ENCODE results near the gene NOC4L. TPM values are rescaled to one million over a fixed set of nuclear protein-coding genes. Genes with fewer than 3 reads are reported as not detected.

Gene NOC4L
- total and polyA plus RNA-seq, 12 donors, result 7.4 to 22.2 (median 9.5) TPM

DNA sequence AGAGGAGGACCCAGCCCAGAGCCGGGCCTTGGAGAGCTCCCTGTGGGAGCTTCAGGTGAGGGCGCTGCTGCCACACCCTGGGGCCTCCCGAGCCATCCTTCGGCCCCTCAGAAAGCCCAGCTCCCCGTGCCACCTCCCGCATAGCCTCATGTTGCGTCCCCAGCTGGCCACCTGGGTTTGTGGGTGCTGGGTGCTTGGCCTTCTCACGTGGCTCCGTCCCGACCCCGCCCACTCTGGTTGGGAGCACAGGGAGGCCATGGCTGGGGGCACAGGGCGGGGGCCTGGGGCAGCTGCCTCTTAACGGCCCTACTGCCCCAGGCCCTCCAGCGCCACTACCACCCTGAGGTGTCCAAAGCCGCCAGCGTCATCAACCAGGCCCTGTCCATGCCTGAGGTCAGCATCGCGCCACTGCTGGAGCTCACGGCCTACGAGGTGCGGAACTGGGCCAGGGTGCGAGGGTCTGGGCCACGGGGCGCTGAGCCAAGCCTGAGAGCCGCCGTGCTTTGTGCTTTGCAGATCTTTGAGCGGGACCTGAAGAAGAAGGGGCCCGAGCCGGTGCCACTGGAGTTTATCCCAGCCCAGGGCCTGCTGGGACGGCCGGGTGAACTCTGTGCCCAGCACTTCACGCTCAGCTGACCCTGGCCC is 7.6 kb downstream of the NOC4L start:
- Histone ChIP-seq H3K27ac (no peak overlapping the region), H3K4me3 (no peak overlapping the region), H3K36me3 (peaks cover 0 to 36% (median 0%) of the 10 kb centered on the region in 9 donors), H3K27me3 (no peaks in the 10 kb centered on the region), H3K9me3 (no peaks in the 10 kb centered on the region), H3K4me1 (peaks cover 0 to 9% (median 6%) of the 10 kb centered on the region in 9 donors)
- DNase-seq (peak in 1 of 2 donors; percentile 13), ATAC-seq (peak in 1 of 8 donors; percentile 3)
- TF ChIP-seq, protein P1, sequence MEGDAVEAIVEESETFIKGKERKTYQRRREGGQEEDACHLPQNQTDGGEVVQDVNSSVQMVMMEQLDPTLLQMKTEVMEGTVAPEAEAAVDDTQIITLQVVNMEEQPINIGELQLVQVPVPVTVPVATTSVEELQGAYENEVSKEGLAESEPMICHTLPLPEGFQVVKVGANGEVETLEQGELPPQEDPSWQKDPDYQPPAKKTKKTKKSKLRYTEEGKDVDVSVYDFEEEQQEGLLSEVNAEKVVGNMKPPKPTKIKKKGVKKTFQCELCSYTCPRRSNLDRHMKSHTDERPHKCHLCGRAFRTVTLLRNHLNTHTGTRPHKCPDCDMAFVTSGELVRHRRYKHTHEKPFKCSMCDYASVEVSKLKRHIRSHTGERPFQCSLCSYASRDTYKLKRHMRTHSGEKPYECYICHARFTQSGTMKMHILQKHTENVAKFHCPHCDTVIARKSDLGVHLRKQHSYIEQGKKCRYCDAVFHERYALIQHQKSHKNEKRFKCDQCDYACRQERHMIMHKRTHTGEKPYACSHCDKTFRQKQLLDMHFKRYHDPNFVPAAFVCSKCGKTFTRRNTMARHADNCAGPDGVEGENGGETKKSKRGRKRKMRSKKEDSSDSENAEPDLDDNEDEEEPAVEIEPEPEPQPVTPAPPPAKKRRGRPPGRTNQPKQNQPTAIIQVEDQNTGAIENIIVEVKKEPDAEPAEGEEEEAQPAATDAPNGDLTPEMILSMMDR (IDR thresholded peaks at IDR 0.05), result no peak
- intact Hi-C loops (cut with DNase I), result loop anchor here (5.0 to 10.0 kb wide), 6 partner anchors 63 to 465 kb away; partner anchors contain the start of genes P2RX2 (in 9 of the 10) and LRCOL1 (in 7 of the 10)
- WGBS, 2 donors, result 91 to 93% methylated on average over 32 of the region's 32 CpGs

DNA sequence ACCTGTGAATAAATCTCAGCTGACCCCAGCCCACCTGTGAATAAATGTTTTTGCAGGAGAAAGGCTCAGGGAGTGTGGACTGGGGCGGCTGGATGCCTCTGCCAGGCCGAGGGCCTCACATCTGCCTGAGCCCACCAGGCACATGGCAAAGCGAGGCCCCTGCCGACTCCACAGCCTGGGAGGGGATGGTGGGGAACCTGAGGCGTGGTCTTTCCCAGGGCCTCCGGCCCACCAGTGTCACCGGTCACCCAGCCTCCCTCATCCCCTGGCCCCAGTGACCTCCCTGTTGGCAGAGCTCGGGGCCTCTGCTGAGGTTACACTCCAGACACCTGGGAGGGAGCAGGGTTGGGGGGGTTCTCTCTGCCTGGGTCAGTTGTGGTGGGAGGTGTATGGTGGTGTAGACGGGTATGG is 8.2 kb downstream of the NOC4L start:
- ATAC-seq, result no peak
- TF ChIP-seq, protein P1 (IDR thresholded peaks at IDR 0.05), result no peak
- Histone ChIP-seq H3K4me3 (no peak overlapping the region), H3K27ac (no peak overlapping the region), H3K27me3 (no peaks in the 10 kb centered on the region), H3K36me3 (peaks cover 0 to 32% (median 0%) of the 10 kb centered on the region in 9 donors), H3K4me1 (peaks cover 0 to 9% (median 6%) of the 10 kb centered on the region in 9 donors), H3K9me3 (no peaks in the 10 kb centered on the region)
- WGBS, 2 donors, result 93 to 96% methylated on average over 8 to 9 of the region's 9 CpGs
- intact Hi-C loops (cut with DNase I), result loop anchor here (5.0 to 10.0 kb wide), 6 partner anchors 62 to 465 kb away; partner anchors contain the start of genes P2RX2 (in 9 of the 10) and LRCOL1 (in 7 of the 10)
- DNase-seq, result peak in 1 of 2 donors; percentile 7

DNA sequence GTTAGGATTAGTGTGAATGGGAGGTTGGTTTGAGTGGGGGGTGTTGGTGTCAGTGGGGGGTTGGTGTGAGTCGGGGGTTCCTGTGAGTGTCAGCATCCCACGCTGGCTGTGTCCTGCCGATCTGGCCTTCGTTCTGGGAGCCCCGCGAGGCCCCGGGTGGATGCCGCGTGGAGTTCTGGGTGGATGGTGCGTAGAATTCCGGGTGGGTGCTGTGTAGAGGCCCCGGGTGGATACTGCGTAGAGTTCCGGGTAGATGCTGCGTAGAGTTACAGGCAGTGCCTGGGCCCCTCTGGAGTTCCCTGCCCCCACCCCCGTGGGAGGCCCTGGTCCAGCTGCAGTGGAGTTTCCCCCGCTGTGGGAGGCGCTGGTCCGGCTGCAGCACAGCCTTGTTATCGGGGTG is 8.7 kb downstream of the NOC4L start:
- Histone ChIP-seq H3K9me3 (no peaks in the 10 kb centered on the region), H3K4me1 (peaks cover 0 to 9% (median 6%) of the 10 kb centered on the region in 9 donors), H3K27me3 (no peaks in the 10 kb centered on the region), H3K27ac (no peak overlapping the region), H3K4me3 (no peak overlapping the region), H3K36me3 (peaks cover 0 to 27% (median 0%) of the 10 kb centered on the region in 9 donors)
- intact Hi-C loops (cut with DNase I), result loop anchor here (5.0 to 10.0 kb wide), 6 partner anchors 62 to 464 kb away; partner anchors contain the start of genes P2RX2 (in 9 of the 10) and LRCOL1 (in 7 of the 10)
- ATAC-seq (no peak), DNase-seq (peak in 1 of 2 donors; percentile 10)
- TF ChIP-seq, protein P1 (IDR thresholded peaks at IDR 0.05), result no peak
- WGBS, 2 donors, result 91 to 92% methylated on average over 19 to 20 of the region's 20 CpGs

DNA sequence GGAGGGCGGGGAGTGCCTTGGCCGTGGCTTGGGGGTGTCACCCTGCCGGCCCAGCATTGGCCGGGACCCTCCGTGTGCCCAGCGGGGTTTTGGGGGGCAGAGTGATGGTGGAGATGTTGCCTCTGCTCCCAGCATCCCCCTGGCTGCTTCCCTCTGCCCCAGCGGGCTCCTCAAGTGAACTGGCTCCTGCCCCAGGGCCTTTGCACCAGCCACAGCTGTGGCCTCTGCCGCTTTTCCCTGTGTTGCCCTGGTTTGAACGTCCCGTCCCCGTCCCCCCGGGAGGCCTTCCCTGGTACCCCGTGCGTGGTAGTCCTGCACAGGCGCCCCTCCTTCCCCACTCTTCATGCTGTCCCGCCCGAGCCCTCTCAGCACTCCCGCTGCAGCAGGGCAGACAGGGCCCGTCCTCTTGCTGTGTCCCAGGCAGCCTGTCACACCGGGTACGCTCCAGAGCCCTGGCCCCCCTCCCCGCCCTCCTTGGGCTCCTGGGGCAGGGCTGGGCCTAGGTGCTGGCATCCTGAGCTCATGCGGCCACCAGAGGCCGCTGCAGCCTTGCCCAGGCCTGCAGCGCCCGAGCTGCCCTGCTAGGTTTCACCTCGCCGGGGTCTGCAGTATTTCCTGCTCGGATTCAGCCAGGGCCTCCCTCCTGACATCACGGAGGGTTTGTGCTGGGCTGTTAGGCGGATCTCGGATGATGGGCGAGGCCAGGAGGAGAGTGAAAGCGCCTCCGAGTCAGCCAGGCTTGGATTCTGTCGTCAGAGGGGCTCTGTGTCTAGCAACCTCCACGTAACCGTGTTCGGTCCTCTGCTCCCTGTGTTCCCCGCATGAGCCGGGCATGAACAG is 9.5 kb downstream of the NOC4L start:
- WGBS, 2 donors, result 36% methylated on average over 41 of the region's 41 CpGs

More for the DNA sequence above, 9.5 kb downstream of the NOC4L start:
- Histone ChIP-seq H3K4me3 (peak overlapping the region in 7 of 10 donors; percentile 3 to 47 (median 38)), H3K27me3 (no peaks in the 10 kb centered on the region), H3K9me3 (no peaks in the 10 kb centered on the region), H3K27ac (no peak overlapping the region), H3K36me3 (peaks cover 0 to 20% (median 0%) of the 10 kb centered on the region in 9 donors), H3K4me1 (peaks cover 0 to 9% (median 6%) of the 10 kb centered on the region in 9 donors)
- ATAC-seq (peak; percentile 88 to 95 (median 93)), DNase-seq (peak; percentile 42 to 63)
- intact Hi-C loops (cut with DNase I), result loop anchor here (2.0 to 10.0 kb wide), 8 partner anchors 61 to 464 kb away; partner anchors contain the start of genes P2RX2 (in 9 of the 10) and LRCOL1 (in 7 of the 10)
- TF ChIP-seq, protein P1 (IDR thresholded peaks at IDR 0.05), result peak; percentile 88 to 96 (median 93)
